ENCODE measurements around the gene MEGF10. TPM values are rescaled to one million over a fixed set of nuclear protein-coding genes. Genes with fewer than 3 reads are reported as not detected.

The MEGF10 gene
- total RNA-seq, 3 donors from 2014 or later (not counting 1 experiment from before 2014, with no cell fraction given): 1.4 TPM; not detected in 2

DNA sequence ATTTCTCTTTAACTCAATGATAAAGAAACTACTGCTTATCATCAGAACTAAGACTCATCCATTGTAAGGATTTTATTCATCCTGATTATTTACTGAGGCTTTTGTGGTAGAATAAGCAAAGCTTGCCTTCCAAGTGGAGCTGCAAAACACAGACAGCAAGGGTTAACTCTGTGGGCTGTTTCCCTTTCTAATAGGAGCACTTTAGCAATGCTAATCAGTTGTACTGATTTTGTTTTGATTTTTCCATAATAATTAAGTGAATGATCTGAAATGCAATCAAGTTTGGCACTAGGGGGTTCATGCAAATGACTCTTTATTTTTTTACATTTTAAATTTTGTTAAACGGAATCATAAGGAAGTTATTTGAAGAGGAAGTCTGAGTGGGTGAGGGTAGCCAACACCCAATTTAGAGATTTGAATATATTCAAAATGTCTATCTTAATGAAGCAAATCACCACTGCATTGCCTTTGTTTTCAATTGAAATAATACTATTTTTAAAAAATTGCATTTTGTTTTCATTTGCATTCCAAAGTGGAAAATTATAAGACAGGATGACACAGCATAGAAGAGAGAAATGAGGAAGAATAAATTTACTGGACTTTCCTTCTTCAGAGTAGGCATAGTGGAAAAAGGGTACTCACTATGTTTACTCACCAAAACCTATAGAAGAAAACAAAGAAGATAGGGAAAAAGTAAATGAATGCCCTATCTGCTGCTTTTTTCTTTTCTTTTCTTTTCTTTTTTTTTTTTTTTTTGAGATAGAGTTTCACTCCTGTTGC is 36.6 kb downstream of the MEGF10 start:
- DNase-seq: no peak
- no peaks in the 10 kb centered on the region for H3K9me3 Mint-ChIP-seq
- H3K9me3 ChIP-seq (ENCODE audit: control insufficient read depth, insufficient read depth, low read length): no peaks in the 10 kb centered on the region
- TF ChIP-seq, protein P1, sequence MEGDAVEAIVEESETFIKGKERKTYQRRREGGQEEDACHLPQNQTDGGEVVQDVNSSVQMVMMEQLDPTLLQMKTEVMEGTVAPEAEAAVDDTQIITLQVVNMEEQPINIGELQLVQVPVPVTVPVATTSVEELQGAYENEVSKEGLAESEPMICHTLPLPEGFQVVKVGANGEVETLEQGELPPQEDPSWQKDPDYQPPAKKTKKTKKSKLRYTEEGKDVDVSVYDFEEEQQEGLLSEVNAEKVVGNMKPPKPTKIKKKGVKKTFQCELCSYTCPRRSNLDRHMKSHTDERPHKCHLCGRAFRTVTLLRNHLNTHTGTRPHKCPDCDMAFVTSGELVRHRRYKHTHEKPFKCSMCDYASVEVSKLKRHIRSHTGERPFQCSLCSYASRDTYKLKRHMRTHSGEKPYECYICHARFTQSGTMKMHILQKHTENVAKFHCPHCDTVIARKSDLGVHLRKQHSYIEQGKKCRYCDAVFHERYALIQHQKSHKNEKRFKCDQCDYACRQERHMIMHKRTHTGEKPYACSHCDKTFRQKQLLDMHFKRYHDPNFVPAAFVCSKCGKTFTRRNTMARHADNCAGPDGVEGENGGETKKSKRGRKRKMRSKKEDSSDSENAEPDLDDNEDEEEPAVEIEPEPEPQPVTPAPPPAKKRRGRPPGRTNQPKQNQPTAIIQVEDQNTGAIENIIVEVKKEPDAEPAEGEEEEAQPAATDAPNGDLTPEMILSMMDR (IDR thresholded peaks at IDR 0.05): no peak
- peaks cover 10 to 22% of the 10 kb centered on the region in 2 donors for H3K27me3 Mint-ChIP-seq (ENCODE audit: low read depth in 2 of 2)
- no peak overlapping the region for H3K4me3 Mint-ChIP-seq
- no peak overlapping the region for H3K4me3 ChIP-seq (ENCODE audit: low read length)
- no peaks in the 10 kb centered on the region for H3K4me1 ChIP-seq (ENCODE audit: control insufficient read depth, insufficient read depth, low read length)
- no peaks in the 10 kb centered on the region for H3K36me3 ChIP-seq (ENCODE audit: control insufficient read depth, insufficient read depth, low read length)
- peaks cover 3 to 4% of the 10 kb centered on the region in 2 donors for H3K4me1 Mint-ChIP-seq
- H3K36me3 Mint-ChIP-seq: no peaks in the 10 kb centered on the region
- H3K27me3 ChIP-seq (ENCODE audit: control insufficient read depth, insufficient read depth, low read length): no peaks in the 10 kb centered on the region
- no peak overlapping the region for H3K27ac Mint-ChIP-seq
- no peak for ATAC-seq
- intact Hi-C loops (cut with micrococcal nuclease): no loop called here
- H3K27ac ChIP-seq (ENCODE audit: low read length): no peak overlapping the region
- no CpG with 5 or more reads among the region's 1 CpG for WGBS (ENCODE audit: insufficient coverage)

DNA sequence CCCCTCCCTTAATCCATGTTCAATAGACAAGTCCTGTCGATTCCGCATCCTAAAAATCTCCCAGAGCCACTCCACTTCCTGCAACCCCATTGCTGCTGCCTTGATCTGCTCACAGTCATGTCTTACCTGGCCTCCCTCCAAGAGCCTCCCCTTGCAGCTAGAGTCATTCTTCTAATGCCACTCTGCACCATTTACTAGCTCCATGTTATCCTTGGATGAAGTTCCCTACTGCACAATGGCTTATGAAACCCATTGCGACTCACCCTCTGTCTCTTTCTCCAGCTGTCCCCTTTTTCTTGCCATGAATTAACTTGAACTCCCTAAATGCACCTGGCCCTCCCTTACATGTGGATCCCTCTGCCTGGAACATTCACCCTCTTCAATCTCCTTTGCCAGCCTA is 39.5 kb downstream of the MEGF10 start:
- Mint-ChIP-seq H3K27me3 (ENCODE audit: low read depth in 2 of 2) (peaks cover 19 to 41% of the 10 kb centered on the region in 2 donors), H3K27ac (no peak overlapping the region), H3K36me3 (no peaks in the 10 kb centered on the region), H3K4me3 (no peak overlapping the region), H3K4me1 (no peaks in the 10 kb centered on the region), H3K9me3 (no peaks in the 10 kb centered on the region)
- no peaks in the 10 kb centered on the region for H3K9me3 ChIP-seq (ENCODE audit: control insufficient read depth, insufficient read depth, low read length)
- WGBS (ENCODE audit: insufficient coverage): 94% methylated on average over 3 of the region's 3 CpGs
- no peaks in the 10 kb centered on the region for H3K27me3 ChIP-seq (ENCODE audit: control insufficient read depth, insufficient read depth, low read length)
- TF ChIP-seq, protein P1 (IDR thresholded peaks at IDR 0.05): no peak
- DNase-seq: no peak
- H3K27ac ChIP-seq (ENCODE audit: low read length): no peak overlapping the region
- H3K36me3 ChIP-seq (ENCODE audit: control insufficient read depth, insufficient read depth, low read length): no peaks in the 10 kb centered on the region
- H3K4me3 ChIP-seq (ENCODE audit: low read length): no peak overlapping the region
- no peaks in the 10 kb centered on the region for H3K4me1 ChIP-seq (ENCODE audit: control insufficient read depth, insufficient read depth, low read length)
- intact Hi-C loops (cut with micrococcal nuclease): no loop called here
- ATAC-seq: no peak

DNA sequence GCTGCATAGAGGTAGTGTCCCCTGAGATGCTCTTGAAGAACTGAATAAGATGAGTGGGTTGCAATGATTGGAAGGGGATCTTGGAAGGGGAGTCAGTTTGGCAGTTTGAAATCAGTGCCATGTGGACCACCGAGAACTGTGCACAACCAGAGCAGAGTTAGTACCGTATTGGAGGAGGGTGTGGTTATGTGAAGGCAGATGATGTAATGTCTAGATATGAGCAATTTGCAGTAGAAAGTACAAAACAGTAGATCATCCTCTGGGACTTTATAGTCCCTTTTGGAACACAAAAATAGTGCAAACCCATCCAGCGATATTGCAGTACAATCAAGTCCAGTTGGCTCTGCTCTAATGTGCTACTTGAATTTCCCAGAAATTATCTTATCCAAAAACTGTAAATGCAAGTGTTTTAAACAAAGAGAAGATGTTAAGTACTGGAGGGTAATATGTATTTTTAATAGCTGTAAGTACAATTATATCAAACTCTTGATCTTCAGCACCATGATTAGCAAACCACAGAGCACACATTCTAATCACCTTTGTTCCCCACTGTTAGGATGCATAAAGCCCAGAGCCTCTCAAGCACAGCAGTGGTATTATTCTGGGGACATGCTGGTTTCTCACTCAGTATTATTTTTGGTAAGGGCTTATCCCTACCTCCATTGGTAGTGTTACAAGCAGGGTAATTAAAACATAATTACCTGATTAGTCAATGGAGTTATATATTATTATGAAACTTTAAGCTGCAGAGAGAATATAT is 41.5 kb downstream of the MEGF10 start:
- TF ChIP-seq, protein P1 (IDR thresholded peaks at IDR 0.05): no peak
- Mint-ChIP-seq H3K4me3 (no peak overlapping the region), H3K4me1 (no peaks in the 10 kb centered on the region), H3K9me3 (no peaks in the 10 kb centered on the region), H3K36me3 (no peaks in the 10 kb centered on the region), H3K27ac (no peak overlapping the region), H3K27me3 (ENCODE audit: low read depth in 2 of 2) (peaks cover 19 to 45% of the 10 kb centered on the region in 2 donors)
- Histone ChIP-seq H3K36me3 (ENCODE audit: control insufficient read depth, insufficient read depth, low read length) (no peaks in the 10 kb centered on the region), H3K27ac (ENCODE audit: low read length) (no peak overlapping the region), H3K4me1 (ENCODE audit: control insufficient read depth, insufficient read depth, low read length) (no peaks in the 10 kb centered on the region), H3K27me3 (ENCODE audit: control insufficient read depth, insufficient read depth, low read length) (no peaks in the 10 kb centered on the region), H3K9me3 (ENCODE audit: control insufficient read depth, insufficient read depth, low read length) (no peaks in the 10 kb centered on the region), H3K4me3 (ENCODE audit: low read length) (no peak overlapping the region)
- DNase-seq (no peak), ATAC-seq (no peak)
- intact Hi-C loops (cut with micrococcal nuclease): no loop called here
- WGBS (ENCODE audit: insufficient coverage): 78% methylated on average over 3 of the region's 3 CpGs
